Lower leg skin (tissue), 3 donors: Measurements from ENCODE around the gene DISC1.

Experiments used
- POLR2A ChIP-seq, 2 donors: fragments of 450-650 bp; IDR thresholded peaks; one replicate each; pipeline ENCODE4 v1.6.1; 2016 to 2017; ENCODE audit warnings: antibody characterized with exemption in 2 of 2, mild to moderate bottlenecking in 1 of 2, moderate library complexity in 1 of 2
- TF ChIP-seq, protein P1 (sequence below), 3 donors: fragments of 450-650 bp; IDR thresholded peaks; one replicate each; pipeline ENCODE4 v1.5.1; 2016; ENCODE audit warnings: antibody characterized with exemption in 3 of 3, mild to moderate bottlenecking in 3 of 3, moderate library complexity in 2 of 3

DNA sequence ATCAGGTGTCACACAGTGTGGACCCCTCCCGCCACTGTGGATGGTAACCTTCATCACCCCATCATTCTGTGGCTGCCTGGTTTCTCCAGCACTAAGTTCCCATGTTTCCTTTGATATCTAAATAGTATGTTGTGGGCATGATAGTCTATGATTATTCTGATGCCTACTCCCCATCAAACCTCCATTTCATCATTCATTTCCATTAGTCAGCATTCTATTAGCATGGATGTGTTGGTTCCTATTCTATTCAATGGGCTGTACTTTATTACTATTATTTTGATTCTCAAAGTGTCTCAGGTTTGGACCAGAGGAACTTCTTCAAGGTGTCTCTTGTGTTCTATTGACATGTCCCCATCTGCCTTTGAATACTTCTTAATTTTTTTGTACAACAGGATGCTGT is 112.0 kb downstream of the DISC1 start:
- no peak for TF ChIP-seq POLR2A (IDR thresholded peaks at IDR 0.05)
- TF ChIP-seq, protein P1, sequence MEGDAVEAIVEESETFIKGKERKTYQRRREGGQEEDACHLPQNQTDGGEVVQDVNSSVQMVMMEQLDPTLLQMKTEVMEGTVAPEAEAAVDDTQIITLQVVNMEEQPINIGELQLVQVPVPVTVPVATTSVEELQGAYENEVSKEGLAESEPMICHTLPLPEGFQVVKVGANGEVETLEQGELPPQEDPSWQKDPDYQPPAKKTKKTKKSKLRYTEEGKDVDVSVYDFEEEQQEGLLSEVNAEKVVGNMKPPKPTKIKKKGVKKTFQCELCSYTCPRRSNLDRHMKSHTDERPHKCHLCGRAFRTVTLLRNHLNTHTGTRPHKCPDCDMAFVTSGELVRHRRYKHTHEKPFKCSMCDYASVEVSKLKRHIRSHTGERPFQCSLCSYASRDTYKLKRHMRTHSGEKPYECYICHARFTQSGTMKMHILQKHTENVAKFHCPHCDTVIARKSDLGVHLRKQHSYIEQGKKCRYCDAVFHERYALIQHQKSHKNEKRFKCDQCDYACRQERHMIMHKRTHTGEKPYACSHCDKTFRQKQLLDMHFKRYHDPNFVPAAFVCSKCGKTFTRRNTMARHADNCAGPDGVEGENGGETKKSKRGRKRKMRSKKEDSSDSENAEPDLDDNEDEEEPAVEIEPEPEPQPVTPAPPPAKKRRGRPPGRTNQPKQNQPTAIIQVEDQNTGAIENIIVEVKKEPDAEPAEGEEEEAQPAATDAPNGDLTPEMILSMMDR (IDR thresholded peaks at IDR 0.05), result no peak
